H9 (cell line): Measurements from ENCODE around the gene ANKS3. TPM values are rescaled to one million over a fixed set of nuclear protein-coding genes. Genes with fewer than 3 reads are reported as not detected.

Source experiments
- DNase-seq: peaks from one replicate; pipeline ENCODE4 v3.0.0-alpha.2; 2017
- H2AFZ ChIP-seq: one replicate; pipeline ENCODE4 v1.6.1; 2013; ENCODE audit warnings: mild to moderate bottlenecking, low read length, control low read depth, moderate library complexity
- H2AK5ac ChIP-seq: 2 replicates; pipeline ENCODE4 v1.6.1; 2013; ENCODE audit warnings: low read length, control low read depth, mixed read lengths; ENCODE audit not compliant: insufficient read length
- H2BK120ac ChIP-seq: one replicate; pipeline ENCODE4 v1.6.1; 2013; ENCODE audit warnings: low read depth, mild to moderate bottlenecking, low read length, control low read depth, inconsistent platforms; ENCODE audit not compliant: poor library complexity, severe bottlenecking
- H2BK12ac ChIP-seq: 2 replicates; pipeline ENCODE4 v1.6.1; 2013; ENCODE audit warnings: low read length, control low read depth, mixed read lengths, low read depth; ENCODE audit not compliant: insufficient read length
- H2BK15ac ChIP-seq: 2 replicates; pipeline ENCODE4 v1.6.1; 2013; ENCODE audit warnings: low read depth, low read length, control low read depth
- H2BK20ac ChIP-seq: one replicate; pipeline ENCODE4 v1.6.1; 2013; ENCODE audit warnings: low read depth, mild to moderate bottlenecking, low read length, control low read depth, inconsistent platforms; ENCODE audit not compliant: poor library complexity, severe bottlenecking
- H2BK5ac ChIP-seq: 2 replicates; pipeline ENCODE4 v1.6.1; 2013; ENCODE audit warnings: low read length, control low read depth, mixed read lengths; ENCODE audit not compliant: insufficient read length
- H3K14ac ChIP-seq: 2 replicates; pipeline ENCODE4 v1.6.1; 2013; ENCODE audit warnings: low read length, control low read depth; ENCODE audit not compliant: insufficient read depth
- H3K18ac ChIP-seq: 2 replicates; pipeline ENCODE4 v1.6.1; 2013; ENCODE audit warnings: low read depth, mild to moderate bottlenecking, mixed read lengths, low read length, control low read depth; ENCODE audit not compliant: insufficient read length
- H3K23ac ChIP-seq: 2 replicates; pipeline ENCODE4 v1.6.1; 2013; ENCODE audit warnings: low read length, control low read depth, mixed read lengths, low read depth; ENCODE audit not compliant: insufficient read length
- H3K23me2 ChIP-seq: 2 replicates; pipeline ENCODE4 v1.6.1; 2013; ENCODE audit warnings: low read depth, mild to moderate bottlenecking, mixed read lengths, low read length, control low read depth; ENCODE audit not compliant: insufficient read length, poor library complexity, severe bottlenecking
- H3K27ac ChIP-seq: 2 replicates; pipeline ENCODE4 v1.5.1; 2013; ENCODE audit warnings: low read length, control low read depth, mixed read lengths, low read depth; ENCODE audit not compliant: insufficient read length
- H3K27me3 ChIP-seq: 2 replicates; pipeline ENCODE4 v1.6.1; 2013; ENCODE audit warnings: low read length, control low read depth, inconsistent platforms; ENCODE audit not compliant: insufficient read depth
- H3K4ac ChIP-seq: 2 replicates; pipeline ENCODE4 v1.6.1; 2013; ENCODE audit warnings: low read depth, mild to moderate bottlenecking, control low read depth, inconsistent platforms, low read length, moderate library complexity
- H3K4me1 ChIP-seq: 2 replicates; pipeline ENCODE4 v1.6.1; 2013; ENCODE audit warnings: low read length, control low read depth, inconsistent platforms; ENCODE audit not compliant: insufficient read depth
- H3K4me2 ChIP-seq: 2 replicates; pipeline ENCODE4 v1.6.1; 2013; ENCODE audit warnings: low read length, control low read depth, mixed read lengths; ENCODE audit not compliant: insufficient read length, insufficient read depth
- H3K56ac ChIP-seq: 2 replicates; pipeline ENCODE4 v1.6.1; 2013; ENCODE audit warnings: low read depth, mild to moderate bottlenecking, mixed read lengths, low read length, control low read depth; ENCODE audit not compliant: insufficient read length
- H3K79me1 ChIP-seq: 2 replicates; pipeline ENCODE4 v1.6.1; 2013; ENCODE audit warnings: low read depth, mild to moderate bottlenecking, moderate library complexity, low read length, control low read depth, inconsistent platforms; ENCODE audit not compliant: insufficient read depth, poor library complexity, severe bottlenecking
- H3K79me2 ChIP-seq: 2 replicates; pipeline ENCODE4 v1.6.1; 2013; ENCODE audit warnings: low read length, control low read depth, inconsistent platforms; ENCODE audit not compliant: insufficient read depth
- H3K9ac ChIP-seq: 2 replicates; pipeline ENCODE4 v1.6.1; 2013; ENCODE audit warnings: low read length, control low read depth, mixed read lengths; ENCODE audit not compliant: insufficient read length; ENCODE audit errors: extremely low read depth
- H3K9me3 ChIP-seq: one replicate; pipeline ENCODE4 v1.6.1; 2013; ENCODE audit warnings: low read depth, low read length, inconsistent platforms; ENCODE audit not compliant: control insufficient read depth
- H3T11ph ChIP-seq: one replicate; pipeline ENCODE4 v1.6.1; 2013; ENCODE audit warnings: mild to moderate bottlenecking, low read length, control low read depth, inconsistent platforms
- H4K20me1 ChIP-seq: one replicate; pipeline ENCODE4 v1.6.1; 2013; ENCODE audit not compliant: control insufficient read depth, insufficient read length, insufficient read depth
- H4K5ac ChIP-seq: 2 replicates; pipeline ENCODE4 v1.6.1; 2013; ENCODE audit warnings: low read depth, mild to moderate bottlenecking, mixed read lengths, low read length, control low read depth; ENCODE audit not compliant: insufficient read length
- H4K8ac ChIP-seq: replicated peaks from 2 replicates; pipeline ENCODE4 v1.6.1; 2013; ENCODE audit warnings: low read length, control low read depth, mixed read lengths, low read depth; ENCODE audit not compliant: insufficient read length
- H4K91ac ChIP-seq: 2 replicates; pipeline ENCODE4 v1.6.1; 2013; ENCODE audit warnings: low read depth, mild to moderate bottlenecking, moderate library complexity, mixed read lengths, low read length, control low read depth; ENCODE audit not compliant: insufficient read length
- H3K27ac Mint-ChIP-seq, 3 experiments: 2 replicates in 2 of 3; 3 replicates in 1 of 3; pipeline ENCODE4 v1.8.0; 2020 to 2021; ENCODE audit warnings: mixed read lengths in 3 of 3, mild to moderate bottlenecking in 1 of 3, moderate library complexity in 1 of 3
- H3K27me3 Mint-ChIP-seq: 2 replicates; pipeline ENCODE4 v1.8.0; 2021; ENCODE audit warnings: low read depth, mild to moderate bottlenecking, moderate library complexity, mixed read lengths
- H3K36me3 Mint-ChIP-seq, 3 experiments: 2 replicates in 2 of 3; 3 replicates in 1 of 3; pipeline ENCODE4 v1.8.0; 2020 to 2021; ENCODE audit warnings: low read depth in 3 of 3, mixed read lengths in 3 of 3; ENCODE audit not compliant: insufficient read depth in 1 of 3
- H3K4me1 Mint-ChIP-seq, 2 experiments: 2 replicates each; pipeline ENCODE4 v1.8.0; 2020; ENCODE audit warnings: mixed read lengths in 2 of 2
- H3K4me3 Mint-ChIP-seq, 2 experiments: 2 replicates in 1 of 2; 3 replicates in 1 of 2; pipeline ENCODE4 v1.8.0; 2020 to 2021; ENCODE audit warnings: mild to moderate bottlenecking in 2 of 2, mixed read lengths in 2 of 2, moderate library complexity in 1 of 2
- H3K9me3 Mint-ChIP-seq, 2 experiments: 2 replicates in 1 of 2; 3 replicates in 1 of 2; pipeline ENCODE4 v1.8.0; 2020; ENCODE audit warnings: mild to moderate bottlenecking in 2 of 2, mixed read lengths in 2 of 2, moderate library complexity in 1 of 2
- WGBS: extraction: QIAGEN DNeasy Blood & Tissue Kit; methylation state at CpG from one replicate; pipeline ENCODE4 v1.1.7; 2013; ENCODE audit warnings: missing lambda C conversion rate, low lambda C conversion rate, mixed read lengths; ENCODE audit not compliant: insufficient read length; ENCODE audit errors: extremely low coverage; 5-methylcytosine and 5-hydroxymethylcytosine counted together
- total RNA-seq: library from RNA; stranded (reverse); gene quantifications from 2 replicates; pipeline ENCODE4 v1.2.1, GENCODE V29; 2021
- TF ChIP-seq, protein P1 (sequence below): fragments of 200-600 bp; sonication (generic); conservative IDR thresholded peaks from 3 replicates; pipeline ENCODE4 v1.8.0; 2021; ENCODE audit warnings: antibody characterized with exemption, mild to moderate bottlenecking

ANKS3 gene
- total RNA-seq, 1 experiment from 2014 or later = 32.0 TPM

DNA sequence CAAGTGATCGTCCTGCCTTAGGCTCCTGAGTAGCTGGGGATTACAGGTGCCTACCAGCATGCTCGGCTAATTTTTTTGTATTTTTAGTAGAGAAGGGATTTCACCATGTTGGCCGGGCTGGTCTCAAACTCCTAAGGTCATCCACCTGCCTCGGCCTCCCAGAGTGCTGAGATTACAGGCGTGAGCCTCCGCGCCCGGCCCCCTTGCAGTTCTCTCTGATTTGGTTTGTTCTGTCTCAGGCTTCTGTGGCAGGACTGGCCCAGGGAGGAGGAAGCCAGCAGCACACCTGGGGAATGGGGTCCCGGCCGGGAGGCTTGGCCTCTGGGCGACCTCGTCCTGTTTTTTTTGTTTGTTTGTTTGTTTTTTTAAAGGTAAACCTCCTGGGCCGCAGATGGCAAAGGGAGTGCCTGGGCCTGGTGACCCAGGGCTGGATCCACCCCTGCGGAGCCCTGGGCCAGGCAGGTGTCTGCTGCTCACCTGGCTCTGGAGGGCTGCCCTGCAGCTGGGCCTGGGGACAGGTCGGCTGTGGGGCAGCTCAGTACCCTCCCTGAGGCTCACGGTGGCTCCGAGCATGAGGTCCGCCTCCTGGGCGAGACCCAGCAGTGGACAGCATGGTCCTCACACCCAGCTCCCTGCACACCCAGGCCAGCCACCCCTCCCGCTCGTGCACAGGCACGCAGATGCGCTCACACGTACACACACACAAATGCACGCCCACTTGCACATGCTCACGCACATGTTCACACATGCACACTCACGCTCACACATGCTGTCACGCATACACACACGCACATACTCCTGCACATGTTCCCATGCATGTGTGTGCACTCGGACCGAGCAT is 44.0 kb downstream of the ANKS3 start:
- no peak overlapping the region for H2AK5ac ChIP-seq
- no peak overlapping the region for H3K4ac ChIP-seq
- no peak overlapping the region for H2BK12ac ChIP-seq
- H3K14ac ChIP-seq = no peak overlapping the region
- peak overlapping the region in 1 of 3 experiments; percentile 23; a peak in 1 of 7 replicates for H3K27ac Mint-ChIP-seq
- H3K4me1 Mint-ChIP-seq = peaks cover 2 to 3% of the 10 kb centered on the region in 2 experiments; a peak in 2 of 4 replicates
- H2AFZ ChIP-seq = no peak overlapping the region
- H3K27ac ChIP-seq = no peak overlapping the region
- no peaks in the 10 kb centered on the region for H3K4me1 ChIP-seq
- no peak overlapping the region for H3T11ph ChIP-seq
- H3K79me1 ChIP-seq = no peaks in the 10 kb centered on the region
- peaks cover 2% of the 10 kb centered on the region; the same call in 1 of the 2 replicates for H3K27me3 Mint-ChIP-seq
- no peak overlapping the region for H2BK20ac ChIP-seq
- H3K4me3 Mint-ChIP-seq = no peak overlapping the region
- TF ChIP-seq, protein P1, sequence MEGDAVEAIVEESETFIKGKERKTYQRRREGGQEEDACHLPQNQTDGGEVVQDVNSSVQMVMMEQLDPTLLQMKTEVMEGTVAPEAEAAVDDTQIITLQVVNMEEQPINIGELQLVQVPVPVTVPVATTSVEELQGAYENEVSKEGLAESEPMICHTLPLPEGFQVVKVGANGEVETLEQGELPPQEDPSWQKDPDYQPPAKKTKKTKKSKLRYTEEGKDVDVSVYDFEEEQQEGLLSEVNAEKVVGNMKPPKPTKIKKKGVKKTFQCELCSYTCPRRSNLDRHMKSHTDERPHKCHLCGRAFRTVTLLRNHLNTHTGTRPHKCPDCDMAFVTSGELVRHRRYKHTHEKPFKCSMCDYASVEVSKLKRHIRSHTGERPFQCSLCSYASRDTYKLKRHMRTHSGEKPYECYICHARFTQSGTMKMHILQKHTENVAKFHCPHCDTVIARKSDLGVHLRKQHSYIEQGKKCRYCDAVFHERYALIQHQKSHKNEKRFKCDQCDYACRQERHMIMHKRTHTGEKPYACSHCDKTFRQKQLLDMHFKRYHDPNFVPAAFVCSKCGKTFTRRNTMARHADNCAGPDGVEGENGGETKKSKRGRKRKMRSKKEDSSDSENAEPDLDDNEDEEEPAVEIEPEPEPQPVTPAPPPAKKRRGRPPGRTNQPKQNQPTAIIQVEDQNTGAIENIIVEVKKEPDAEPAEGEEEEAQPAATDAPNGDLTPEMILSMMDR = no peak
- peaks cover 3% of the 10 kb centered on the region for H3K23me2 ChIP-seq
- no peak overlapping the region for H4K91ac ChIP-seq
- H3K4me2 ChIP-seq = no peak overlapping the region
- peaks cover 1 to 23% (median 22%) of the 10 kb centered on the region in 3 experiments; a peak in 6 of 7 replicates for H3K36me3 Mint-ChIP-seq
- H4K5ac ChIP-seq = no peak overlapping the region
- no peak overlapping the region for H2BK15ac ChIP-seq
- no peaks in the 10 kb centered on the region for H3K9me3 Mint-ChIP-seq
- WGBS = no CpG with 5 or more reads among the region's 31 CpGs
- H3K23ac ChIP-seq = no peak overlapping the region
- no peak overlapping the region for H3K56ac ChIP-seq
- no peak for DNase-seq
- H3K9ac ChIP-seq = no peak overlapping the region
- no peak overlapping the region for H3K18ac ChIP-seq
- no peaks in the 10 kb centered on the region for H4K20me1 ChIP-seq
- H2BK5ac ChIP-seq = no peak overlapping the region
- no peaks in the 10 kb centered on the region for H3K27me3 ChIP-seq
- no peak overlapping the region for H4K8ac ChIP-seq
- no peak overlapping the region for H2BK120ac ChIP-seq
- H3K79me2 ChIP-seq = no peaks in the 10 kb centered on the region
- no peaks in the 10 kb centered on the region for H3K9me3 ChIP-seq
